ENCODE measurements around the gene CLEC19A. TPM values are rescaled to one million over a fixed set of nuclear protein-coding genes. Genes with fewer than 3 reads are reported as not detected.
"Not testable (repeated sequence)": the region's sequence is repeated elsewhere in the genome, so short reads cannot be mapped to it uniquely, and the experiment has no call there.

CLEC19A gene
- total and polyA plus RNA-seq, 4 donors, result not detected

GRCh38 chr16:19305443-19305842, 19.9 kb downstream of the CLEC19A start:
- H3K4me3 ChIP-seq (ENCODE audit: low read length in 2 of 2), result no peak overlapping the region
- DNase-seq (no peak), ATAC-seq (ENCODE audit: low FRiP score) (no peak)
- intact Hi-C loops (cut with DNase I), result no loop called here
- H3K36me3 ChIP-seq (ENCODE audit: control insufficient read depth in 1 of 2, insufficient read depth in 2 of 2, low read length in 1 of 2), result no peaks in the 10 kb centered on the region
- H3K27me3 ChIP-seq (ENCODE audit: control insufficient read depth in 1 of 2, insufficient read depth in 2 of 2, low read length in 1 of 2), result no peaks in the 10 kb centered on the region
- H3K27ac ChIP-seq (ENCODE audit: low read depth in 1 of 2, low read length in 2 of 2), result no peak overlapping the region
- WGBS, 2 donors, result 82 to 83% methylated on average over 2 of the region's 2 CpGs
- H3K9me3 ChIP-seq (ENCODE audit: control insufficient read depth, low read length), result peaks cover 3% of the 10 kb centered on the region
- H3K4me1 ChIP-seq (ENCODE audit: control insufficient read depth in 1 of 2, insufficient read depth in 2 of 2, low read length in 2 of 2), result no peaks in the 10 kb centered on the region

DNA sequence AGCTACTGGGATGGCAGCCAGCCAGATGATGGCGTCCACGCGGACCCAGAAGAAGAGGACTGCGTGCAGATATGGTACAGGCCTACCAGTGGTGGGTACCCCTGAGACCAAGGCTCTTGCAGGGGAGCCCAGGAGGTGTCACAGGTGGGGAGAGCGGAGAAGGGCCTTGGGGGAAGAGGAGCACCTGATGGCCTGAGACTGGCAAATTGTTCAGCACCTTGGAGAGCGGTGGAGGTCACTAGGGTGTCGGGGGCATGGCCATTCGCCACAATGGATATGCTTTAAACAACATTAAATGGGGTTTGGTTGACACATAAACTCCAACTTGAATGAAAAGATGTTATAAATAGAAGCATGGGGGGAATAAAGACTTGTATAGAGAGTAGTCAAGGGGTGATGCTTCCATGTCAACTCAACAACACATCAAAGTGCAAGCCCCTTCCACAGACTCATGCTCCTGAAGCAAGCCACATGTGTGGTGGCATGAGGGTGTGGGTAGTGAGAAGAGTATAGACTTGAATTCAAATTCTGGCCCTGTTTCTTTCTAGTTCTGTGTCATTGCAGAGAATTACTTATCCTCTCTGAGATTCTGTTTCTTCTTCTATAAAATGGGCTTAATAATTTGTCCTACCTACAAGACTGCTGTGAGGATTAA, 22.2 kb downstream of the CLEC19A start:
- Histone ChIP-seq H3K27me3 (ENCODE audit: control insufficient read depth in 1 of 2, insufficient read depth in 2 of 2, low read length in 1 of 2) (no peaks in the 10 kb centered on the region), H3K4me3 (ENCODE audit: low read length in 2 of 2) (no peak overlapping the region), H3K4me1 (ENCODE audit: control insufficient read depth in 1 of 2, insufficient read depth in 2 of 2, low read length in 2 of 2) (no peaks in the 10 kb centered on the region), H3K9me3 (ENCODE audit: control insufficient read depth, low read length) (no peaks in the 10 kb centered on the region), H3K27ac (ENCODE audit: low read depth in 1 of 2, low read length in 2 of 2) (no peak overlapping the region), H3K36me3 (ENCODE audit: control insufficient read depth in 1 of 2, insufficient read depth in 2 of 2, low read length in 1 of 2) (no peaks in the 10 kb centered on the region)
- no peak for DNase-seq
- intact Hi-C loops (cut with DNase I), result no loop called here
- WGBS, 2 donors, result 56 to 63% methylated on average over 8 of the region's 8 CpGs
- no peak for ATAC-seq (ENCODE audit: low FRiP score)

DNA sequence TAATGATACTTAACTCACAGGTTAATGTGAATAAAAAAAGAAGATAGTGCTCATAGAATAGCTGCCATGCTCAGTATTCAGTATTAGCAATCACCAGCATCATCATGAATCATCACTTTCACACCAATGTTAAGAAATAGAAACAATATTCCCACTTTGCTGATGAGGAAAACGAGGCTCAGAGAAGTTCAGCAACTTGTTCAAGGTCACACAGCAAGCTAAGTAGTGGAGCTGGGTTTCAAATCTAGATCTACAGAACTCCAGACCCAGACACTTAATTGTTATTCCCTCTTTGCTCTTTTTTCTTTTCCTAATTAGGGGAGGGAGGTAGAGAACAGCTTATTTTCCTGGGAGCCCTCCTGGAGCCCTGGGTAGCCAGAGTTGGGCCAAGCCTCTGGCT, 22.9 kb downstream of the CLEC19A start:
- ATAC-seq (ENCODE audit: low FRiP score), result no peak
- intact Hi-C loops (cut with DNase I), result no loop called here
- Histone ChIP-seq H3K27ac (ENCODE audit: low read depth in 1 of 2, low read length in 2 of 2) (no peak overlapping the region), H3K4me1 (ENCODE audit: control insufficient read depth in 1 of 2, insufficient read depth in 2 of 2, low read length in 2 of 2) (no peaks in the 10 kb centered on the region), H3K4me3 (ENCODE audit: low read length in 2 of 2) (no peak overlapping the region), H3K27me3 (ENCODE audit: control insufficient read depth in 1 of 2, insufficient read depth in 2 of 2, low read length in 1 of 2) (no peaks in the 10 kb centered on the region), H3K9me3 (ENCODE audit: control insufficient read depth, low read length) (no peaks in the 10 kb centered on the region), H3K36me3 (ENCODE audit: control insufficient read depth in 1 of 2, insufficient read depth in 2 of 2, low read length in 1 of 2) (no peaks in the 10 kb centered on the region)
- WGBS, 2 donors, result 73 to 75% methylated on average over 1 of the region's 1 CpG
- no peak for DNase-seq

GRCh38 chr16:19309178-19309577, 23.6 kb downstream of the CLEC19A start:
- no peak overlapping the region for H3K4me3 ChIP-seq (ENCODE audit: low read length in 2 of 2)
- WGBS, 2 donors, result 82 to 83% methylated on average over 5 of the region's 5 CpGs

DNA sequence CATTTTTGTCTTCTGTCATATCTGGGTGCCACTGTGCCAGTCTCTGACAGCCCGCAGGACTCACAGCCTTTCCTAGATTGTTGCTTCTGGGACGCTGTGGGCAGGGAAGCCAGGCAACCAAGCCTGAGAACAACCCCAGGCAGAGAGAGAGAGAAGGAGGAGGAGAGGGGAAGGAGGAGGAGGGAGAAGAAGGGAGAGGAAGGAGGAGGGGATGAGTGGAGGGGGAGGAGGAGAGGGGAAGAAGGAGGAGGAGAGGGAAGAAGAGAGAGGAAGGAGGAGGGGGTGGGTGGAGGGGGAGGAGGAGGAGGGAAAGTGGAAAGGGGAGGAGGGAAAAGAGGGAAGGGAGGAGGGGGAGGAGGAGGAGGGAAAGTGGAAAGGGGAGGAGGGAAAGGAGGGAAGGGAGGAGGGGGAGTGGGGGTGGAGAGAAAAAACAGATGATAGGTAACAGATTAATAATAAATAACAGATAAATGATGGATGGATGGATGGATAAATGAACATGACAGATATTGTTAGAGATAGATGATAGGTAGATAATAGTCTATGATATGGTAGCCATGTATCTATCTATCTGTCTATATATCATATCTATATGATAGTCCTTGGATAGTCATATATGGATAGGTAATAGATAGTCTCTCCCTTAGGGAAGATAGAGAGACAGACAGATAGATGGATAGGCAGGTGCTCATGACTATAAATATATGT, 29.3 kb downstream of the CLEC19A start:
- DNase-seq (no peak), ATAC-seq (ENCODE audit: low FRiP score) (no peak)
- intact Hi-C loops (cut with DNase I), result no loop called here
- Histone ChIP-seq H3K4me1 (ENCODE audit: control insufficient read depth in 1 of 2, insufficient read depth in 2 of 2, low read length in 2 of 2) (no peaks in the 10 kb centered on the region), H3K36me3 (ENCODE audit: control insufficient read depth in 1 of 2, insufficient read depth in 2 of 2, low read length in 1 of 2) (no peaks in the 10 kb centered on the region), H3K4me3 (ENCODE audit: low read length in 2 of 2) (no peak overlapping the region), H3K9me3 (ENCODE audit: control insufficient read depth, low read length) (no peaks in the 10 kb centered on the region), H3K27me3 (ENCODE audit: control insufficient read depth in 1 of 2, insufficient read depth in 2 of 2, low read length in 1 of 2) (no peaks in the 10 kb centered on the region), H3K27ac (ENCODE audit: low read depth in 1 of 2, low read length in 2 of 2) (no peak overlapping the region)
- WGBS, 2 donors, result 80% methylated on average over 2 of the region's 2 CpGs

More at GRCh38 chr16:19309178-19309577, 23.6 kb downstream of the CLEC19A start:
- no peaks in the 10 kb centered on the region for H3K36me3 ChIP-seq (ENCODE audit: control insufficient read depth in 1 of 2, insufficient read depth in 2 of 2, low read length in 1 of 2)
- no peak overlapping the region for H3K27ac ChIP-seq (ENCODE audit: low read depth in 1 of 2, low read length in 2 of 2)
- no peaks in the 10 kb centered on the region for H3K27me3 ChIP-seq (ENCODE audit: control insufficient read depth in 1 of 2, insufficient read depth in 2 of 2, low read length in 1 of 2)
- DNase-seq, result no peak
- H3K9me3 ChIP-seq (ENCODE audit: control insufficient read depth, low read length), result no peaks in the 10 kb centered on the region
- no peak for ATAC-seq (ENCODE audit: low FRiP score)
- no peaks in the 10 kb centered on the region for H3K4me1 ChIP-seq (ENCODE audit: control insufficient read depth in 1 of 2, insufficient read depth in 2 of 2, low read length in 2 of 2)
- intact Hi-C loops (cut with DNase I), result no loop called here

- ATAC-seq (ENCODE audit: low FRiP score) (no peak), DNase-seq (no peak)
- intact Hi-C loops (cut with DNase I), result no loop called here
- H3K4me3 ChIP-seq (ENCODE audit: low read length in 2 of 2), result no peak overlapping the region
- H3K4me1 ChIP-seq (ENCODE audit: control insufficient read depth in 1 of 2, insufficient read depth in 2 of 2, low read length in 2 of 2), result no peaks in the 10 kb centered on the region
- H3K27me3 ChIP-seq (ENCODE audit: control insufficient read depth in 1 of 2, insufficient read depth in 2 of 2, low read length in 1 of 2), result no peaks in the 10 kb centered on the region
- no peaks in the 10 kb centered on the region for H3K9me3 ChIP-seq (ENCODE audit: control insufficient read depth, low read length)
- WGBS, 2 donors, result 45 to 46% methylated on average over 5 of the region's 5 CpGs
- H3K27ac ChIP-seq (ENCODE audit: low read depth in 1 of 2, low read length in 2 of 2), result no peak overlapping the region
- no peaks in the 10 kb centered on the region for H3K36me3 ChIP-seq (ENCODE audit: control insufficient read depth in 1 of 2, insufficient read depth in 2 of 2, low read length in 1 of 2)
Observed at GRCh38 chr16:19315889-19316433, 30.4 kb downstream of the CLEC19A start.

GRCh38 chr16:19316846-19317245, 31.3 kb downstream of the CLEC19A start:
- ATAC-seq (ENCODE audit: low FRiP score), result no peak
- no peak overlapping the region for H3K27ac ChIP-seq (ENCODE audit: low read depth in 1 of 2, low read length in 2 of 2)
- H3K4me3 ChIP-seq (ENCODE audit: low read length in 2 of 2), result no peak overlapping the region
- intact Hi-C loops (cut with DNase I), result no loop called here
- no peak for DNase-seq
- no peaks in the 10 kb centered on the region for H3K9me3 ChIP-seq (ENCODE audit: control insufficient read depth, low read length)
- no peaks in the 10 kb centered on the region for H3K36me3 ChIP-seq (ENCODE audit: control insufficient read depth in 1 of 2, insufficient read depth in 2 of 2, low read length in 1 of 2)
- WGBS, 2 donors, result 27 to 32% methylated on average over 7 of the region's 7 CpGs
- no peaks in the 10 kb centered on the region for H3K27me3 ChIP-seq (ENCODE audit: control insufficient read depth in 1 of 2, insufficient read depth in 2 of 2, low read length in 1 of 2)
- no peaks in the 10 kb centered on the region for H3K4me1 ChIP-seq (ENCODE audit: control insufficient read depth in 1 of 2, insufficient read depth in 2 of 2, low read length in 2 of 2)

DNA sequence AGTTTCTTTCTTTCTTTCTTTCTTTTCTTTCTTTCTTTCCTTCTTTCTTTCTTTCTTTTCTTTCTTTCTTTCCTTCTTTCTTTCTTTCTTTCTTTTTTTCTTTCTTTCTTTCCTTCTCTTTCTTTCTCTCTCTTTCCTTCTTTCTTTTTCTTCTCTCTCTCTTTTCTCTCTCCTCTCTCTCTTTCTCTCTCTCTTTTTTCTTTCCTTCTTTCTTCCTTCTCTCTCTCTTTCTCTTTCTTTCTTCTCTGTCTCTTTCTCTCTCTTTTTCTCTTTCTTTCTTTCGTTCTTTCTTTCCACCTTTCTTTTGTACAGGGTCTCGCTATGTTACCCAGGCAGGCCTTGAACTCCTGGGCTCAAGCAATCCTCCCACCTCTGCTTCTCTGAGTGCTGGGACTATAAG, 35.7 kb downstream of the CLEC19A start:
- H3K27me3 ChIP-seq (ENCODE audit: control insufficient read depth in 1 of 2, insufficient read depth in 2 of 2, low read length in 1 of 2); intact Hi-C loops (cut with DNase I): not testable (repeated sequence)
- WGBS, 2 donors, result 81 to 91% methylated on average over 2 of the region's 2 CpGs

DNA sequence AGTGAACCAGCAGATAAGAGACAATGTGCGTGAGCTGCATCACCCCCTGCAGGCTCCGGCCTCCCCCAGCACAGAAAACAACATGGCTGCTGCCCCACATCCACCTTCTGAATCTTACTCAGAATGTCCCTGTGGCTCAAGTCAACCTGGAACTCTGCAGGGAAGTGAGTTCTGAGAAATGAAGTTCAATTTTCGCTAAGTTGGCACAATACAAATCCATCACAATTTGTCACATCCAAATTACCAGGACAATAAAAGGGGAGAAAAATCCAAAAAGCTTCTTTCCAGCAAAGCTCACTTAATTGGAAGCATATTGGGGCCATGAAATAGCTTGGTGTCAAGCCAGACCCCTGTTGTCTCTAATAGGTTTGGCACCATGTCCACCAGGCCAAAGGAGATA, 38.1 kb downstream of the CLEC19A start:
- no peaks in the 10 kb centered on the region for H3K27me3 ChIP-seq (ENCODE audit: control insufficient read depth in 1 of 2, insufficient read depth in 2 of 2, low read length in 1 of 2)
- H3K4me1 ChIP-seq (ENCODE audit: control insufficient read depth in 1 of 2, insufficient read depth in 2 of 2, low read length in 2 of 2), result no peaks in the 10 kb centered on the region
- DNase-seq (no peak), ATAC-seq (ENCODE audit: low FRiP score) (no peak)
- intact Hi-C loops (cut with DNase I), result no loop called here
- H3K4me3 ChIP-seq (ENCODE audit: low read length in 2 of 2), result no peak overlapping the region
- H3K9me3 ChIP-seq (ENCODE audit: control insufficient read depth, low read length), result no peaks in the 10 kb centered on the region
- 47 to 82% methylated on average over 3 of the region's 3 CpGs for WGBS, 2 donors
- no peaks in the 10 kb centered on the region for H3K36me3 ChIP-seq (ENCODE audit: control insufficient read depth in 1 of 2, insufficient read depth in 2 of 2, low read length in 1 of 2)
- H3K27ac ChIP-seq (ENCODE audit: low read depth in 1 of 2, low read length in 2 of 2), result no peak overlapping the region

More for the DNA sequence above, 35.7 kb downstream of the CLEC19A start:
- ATAC-seq (ENCODE audit: low FRiP score); H3K4me1 ChIP-seq (ENCODE audit: control insufficient read depth in 1 of 2, insufficient read depth in 2 of 2, low read length in 2 of 2); H3K4me3 ChIP-seq (ENCODE audit: low read length in 2 of 2); H3K36me3 ChIP-seq (ENCODE audit: control insufficient read depth in 1 of 2, insufficient read depth in 2 of 2, low read length in 1 of 2); H3K27ac ChIP-seq (ENCODE audit: low read depth in 1 of 2, low read length in 2 of 2); DNase-seq; H3K9me3 ChIP-seq (ENCODE audit: control insufficient read depth, low read length): not testable (repeated sequence)
